K562 (cell line): ENCODE data around the gene IRAK2. TPM values are rescaled to one million over a fixed set of nuclear protein-coding genes. Genes with fewer than 3 reads are reported as not detected.

Experiments used
- ATAC-seq: fragments of 200-7000 bp; cut with Tn5 transposase; 3 replicates; pipeline ENCODE4 v1.9.1; 2020; ENCODE audit warnings: moderate library complexity
- BruUV-seq: library from RNA; stranded (reverse); fragments of 400-500 nt; replicated peaks from 2 replicates; lab custom pipeline; 2021; lab: Mats Ljungman, UMichigan
- CTCF ChIA-PET: fragments of 300-600 bp; formaldehyde crosslinking; extraction: SDS; loops from one replicate; lab custom pipeline; 2021; ENCODE audit warnings: low intra/inter-chr PET ratio; lab: Yijun Ruan, JAX
- POLR2A ChIA-PET: fragments of 300-600, 350-650 bp; sonication (Branson Sonifier 250); formaldehyde crosslinking; extraction: SDS; loops from one replicate; lab custom pipeline; 2021; ENCODE audit warnings: antibody characterized with exemption, inconsistent platforms; lab: Yijun Ruan, JAX
- DNase-seq, 4 experiments: peaks; one replicate each; pipeline versions ENCODE4 v3.0.0 to v3.0.0-alpha.2; 2011 to 2018; ENCODE audit warnings: low spot score in 3 of 4, mixed read lengths in 3 of 4; ENCODE audit errors: extremely low read depth in 1 of 4
- FAIRE-seq: peaks from 2 replicates; lab custom pipeline; 2011; peaks lifted over from hg19 to GRCh38; lab: Jason Lieb, UNC
- H2AFZ ChIP-seq: 2 replicates; pipeline ENCODE4 v1.6.0; 2011; ENCODE audit warnings: low read depth, low read length, control low read depth, inconsistent platforms
- H3K27ac ChIP-seq: fragments of 200-600 bp; 3 replicates; pipeline ENCODE4 v1.8.0; 2011; ENCODE audit warnings: low read depth, mild to moderate bottlenecking, control low read depth, inconsistent platforms, low read length, moderate library complexity, mixed read lengths; ENCODE audit errors: extremely low read depth
- H3K27me3 ChIP-seq, 2 experiments: fragments of 300-600 bp in 1 of 2; 2 replicates in 1 of 2; 3 replicates in 1 of 2; pipeline versions ENCODE4 v1.6.0 to v1.8.0; 2011; ENCODE audit warnings: inconsistent platforms in 2 of 2, low read length in 2 of 2, mild to moderate bottlenecking in 1 of 2, mixed read lengths in 1 of 2, moderate library complexity in 1 of 2; ENCODE audit not compliant: control insufficient read depth in 2 of 2, insufficient read depth in 2 of 2
- H3K36me3 ChIP-seq: fragments of 300-600 bp; 3 replicates; pipeline ENCODE4 v1.8.0; 2011; ENCODE audit warnings: mild to moderate bottlenecking, low read length, inconsistent platforms; ENCODE audit not compliant: control insufficient read depth, insufficient read depth
- H3K4me1 ChIP-seq, 2 experiments: fragments of 200-600 bp in 1 of 2; replicated peaks in 1 of 2; 2 replicates in 1 of 2; 3 replicates in 1 of 2; pipeline versions ENCODE4 v1.5.1 to v1.8.0; 2011; ENCODE audit warnings: inconsistent platforms in 2 of 2, low read length in 2 of 2, mild to moderate bottlenecking in 1 of 2, mixed read lengths in 1 of 2, moderate library complexity in 1 of 2; ENCODE audit not compliant: control insufficient read depth in 2 of 2, insufficient read depth in 2 of 2
- H3K4me2 ChIP-seq: 2 replicates; pipeline ENCODE4 v1.6.1; 2011; ENCODE audit warnings: low read length, control low read depth, inconsistent platforms, mixed read lengths; ENCODE audit not compliant: insufficient read depth
- H3K4me3 ChIP-seq: fragments of 200-600 bp; sonication (generic), shearing (Covaris generic); 2 replicates; pipeline ENCODE4 v1.5.1; 2016; ENCODE audit warnings: control low read depth, inconsistent platforms
- H3K79me2 ChIP-seq: fragments of 200-600 bp; 3 replicates; pipeline ENCODE4 v1.8.0; 2011; ENCODE audit warnings: low read length, inconsistent platforms; ENCODE audit not compliant: control insufficient read depth, insufficient read depth
- H3K9ac ChIP-seq, 2 experiments: 2 replicates each; pipeline versions ENCODE4 v1.6.0 to v1.6.1; 2011; ENCODE audit warnings: low read depth in 2 of 2, low read length in 2 of 2, control low read depth in 1 of 2, inconsistent platforms in 1 of 2, mild to moderate bottlenecking in 1 of 2, mixed read lengths in 1 of 2; ENCODE audit not compliant: insufficient read depth in 1 of 2
- H3K9me1 ChIP-seq: one replicate; pipeline ENCODE4 v1.6.0; 2011; ENCODE audit warnings: inconsistent platforms, mild to moderate bottlenecking, low read length, moderate library complexity; ENCODE audit not compliant: control insufficient read depth, insufficient read depth
- H3K9me3 ChIP-seq: replicated peaks from 2 replicates; pipeline ENCODE4 v1.5.1; 2011; ENCODE audit warnings: low read depth, low read length, inconsistent platforms; ENCODE audit not compliant: control insufficient read depth, insufficient read depth
- H4K20me1 ChIP-seq: replicated peaks from 2 replicates; pipeline ENCODE4 v1.6.1; 2011; ENCODE audit warnings: low read length, inconsistent platforms, mixed read lengths; ENCODE audit not compliant: control insufficient read depth, insufficient read depth
- ARID2 ChIP-seq: fragments of 450-650 bp; IDR thresholded peaks from 2 replicates; pipeline ENCODE4 v1.6.1; 2017; ENCODE audit warnings: antibody characterized with exemption, mild to moderate bottlenecking
- CEBPB ChIP-seq: fragments of 450-650 bp; IDR thresholded peaks from 2 replicates; pipeline ENCODE4 v1.6.1; 2016; ENCODE audit warnings: missing genetic modification characterization, missing compliant biosample characterization
- HIVEP1 ChIP-seq: fragments of 250-450 bp; sonication (Bioruptor Pico); IDR thresholded peaks from 2 replicates; pipeline ENCODE4 v1.4.0; 2020; ENCODE audit warnings: mild to moderate bottlenecking
- HMG20B ChIP-seq: fragments of 250-450 bp; sonication (Bioruptor Pico); IDR thresholded peaks from 2 replicates; pipeline ENCODE4 v1.5.0; 2021; ENCODE audit warnings: mild to moderate bottlenecking
- LCOR ChIP-seq: sonication (generic); formaldehyde crosslinking; IDR thresholded peaks from 2 replicates; pipeline ENCODE4 v1.8.0; 2022; ENCODE audit warnings: mild to moderate bottlenecking, missing genetic modification reagents
- MTA3 ChIP-seq: fragments of 450-650 bp; formaldehyde crosslinking; IDR thresholded peaks from 2 replicates; pipeline ENCODE4 v1.6.1; 2017; ENCODE audit warnings: mild to moderate bottlenecking, borderline replicate concordance
- OTX1 ChIP-seq: fragments of 450-650 bp; formaldehyde crosslinking; IDR thresholded peaks from 2 replicates; pipeline ENCODE4 v1.4.0; 2022; ENCODE audit warnings: mild to moderate bottlenecking
- PKNOX1 ChIP-seq: fragments of 450-650 bp; IDR thresholded peaks from 2 replicates; pipeline ENCODE4 v1.6.1; 2016
- PTBP1 ChIP-seq: fragments of 200-400 bp; formaldehyde crosslinking; IDR thresholded peaks from 2 replicates; pipeline ENCODE4 v1.6.1; 2017; ENCODE audit warnings: low read depth, low read length
- ZNF274 ChIP-seq: IDR thresholded peaks from 2 replicates; pipeline ENCODE4 v1.6.1; 2011; ENCODE audit warnings: low read depth, mild to moderate bottlenecking, low read length, moderate library complexity, borderline replicate concordance
- WGBS: fragments of 100-300 bp; shearing (Covaris generic); methylation state at CpG from one replicate; pipeline ENCODE4 v1.1.6; 2016; ENCODE audit warnings: low coverage, mixed read lengths; ENCODE audit not compliant: insufficient coverage; ENCODE audit errors: missing lambda C conversion rate; 5-methylcytosine and 5-hydroxymethylcytosine counted together
- in situ Hi-C: fragments of 300-500 bp; cut with MboI; formaldehyde crosslinking; loops from 4 replicates; pipeline ENCODE4 v1.15.0; 2018; ENCODE audit warnings: inconsistent platforms, mixed read lengths
- intact Hi-C: fragments of 100-400 bp; cut with micrococcal nuclease; formaldehyde crosslinking; loops from 2 replicates; pipeline ENCODE4 v1.14.2; 2022
- polyA plus RNA-seq, 8 experiments: library from polyadenylated mRNA; depleted of rRNA in 4 of 8; stranded (reverse) in 5 of 8; unstranded in 3 of 8; fragments of >200 nt; fragmentation: Nextera tagmentation in 2 of 8; fragmentation: Illumina TruSeq in 1 of 8; extraction: Ambion mirVana in 2 of 8; extraction: Trizol in 1 of 8; gene quantifications; 2 replicates each; pipeline versions ENCODE4 v1.2.1 to v1.2.3, GENCODE V29; 2011 to 2014; ENCODE audit warnings: inconsistent platforms in 1 of 8, missing spikeins in 1 of 8
- total RNA-seq, 7 experiments: library from RNA; depleted of rRNA in 6 of 7; stranded (reverse); fragments of >200 nt in 6 of 7; fragmentation: Illumina TruSeq in 2 of 7; extraction: Trizol in 2 of 7; gene quantifications; 2 replicates each; pipeline versions ENCODE4 v1.2.1 to v1.2.3, GENCODE V29; 2011 to 2021; ENCODE audit warnings: low replicate concordance in 1 of 7
- TF ChIP-seq, protein P1 (sequence below): sonication (generic); formaldehyde crosslinking; IDR thresholded peaks from 2 replicates; pipeline ENCODE4 v1.8.1; 2023; ENCODE audit warnings: missing genetic modification reagents, mild to moderate bottlenecking, borderline replicate concordance

IRAK2 gene
- total and polyA plus RNA-seq, 9 of the 15 experiments (the other 6 are each of a cell fraction or from before 2014, with no cell fraction given): 0.42 to 4.4 (median 2.7) TPM

- intact Hi-C loops: loop anchor here (10.0 kb wide), 1 partner anchor 291 kb away; the partner anchor contains the start of gene CRELD1
- ChIA-PET CTCF (no interaction called here), POLR2A (interaction anchor here (0.9 kb wide), 2 partner anchors 13 to 22 kb away, joined by 3 to 4 read pairs; partner anchors contain the start of gene TATDN2)
- Histone ChIP-seq H3K36me3 (no peaks in the 10 kb centered on the region), H3K9me3 (no peaks in the 10 kb centered on the region), H3K4me1 (peaks cover 0 to 3% of the 10 kb centered on the region in 2 experiments; a peak in 2 of 5 replicates), H3K27ac (no peak overlapping the region), H2AFZ (no peak overlapping the region), H3K9ac (no peak overlapping the region), H3K9me1 (no peaks in the 10 kb centered on the region), H3K79me2 (no peaks in the 10 kb centered on the region), H3K4me3 (no peak overlapping the region), H3K4me2 (no peak overlapping the region), H3K27me3 (no peaks in the 10 kb centered on the region), H4K20me1 (no peaks in the 10 kb centered on the region)
- 43% methylated on average over 10 of the region's 10 CpGs for WGBS
- FAIRE-seq: no peak
- in situ Hi-C loops: no loop called here
- ATAC-seq: no peak
- DNase-seq: no peak
- BruUV-seq: no TSS peak
- TF ChIP-seq MTA3: no peak
- TF ChIP-seq HIVEP1: no peak
- TF ChIP-seq, protein P1, sequence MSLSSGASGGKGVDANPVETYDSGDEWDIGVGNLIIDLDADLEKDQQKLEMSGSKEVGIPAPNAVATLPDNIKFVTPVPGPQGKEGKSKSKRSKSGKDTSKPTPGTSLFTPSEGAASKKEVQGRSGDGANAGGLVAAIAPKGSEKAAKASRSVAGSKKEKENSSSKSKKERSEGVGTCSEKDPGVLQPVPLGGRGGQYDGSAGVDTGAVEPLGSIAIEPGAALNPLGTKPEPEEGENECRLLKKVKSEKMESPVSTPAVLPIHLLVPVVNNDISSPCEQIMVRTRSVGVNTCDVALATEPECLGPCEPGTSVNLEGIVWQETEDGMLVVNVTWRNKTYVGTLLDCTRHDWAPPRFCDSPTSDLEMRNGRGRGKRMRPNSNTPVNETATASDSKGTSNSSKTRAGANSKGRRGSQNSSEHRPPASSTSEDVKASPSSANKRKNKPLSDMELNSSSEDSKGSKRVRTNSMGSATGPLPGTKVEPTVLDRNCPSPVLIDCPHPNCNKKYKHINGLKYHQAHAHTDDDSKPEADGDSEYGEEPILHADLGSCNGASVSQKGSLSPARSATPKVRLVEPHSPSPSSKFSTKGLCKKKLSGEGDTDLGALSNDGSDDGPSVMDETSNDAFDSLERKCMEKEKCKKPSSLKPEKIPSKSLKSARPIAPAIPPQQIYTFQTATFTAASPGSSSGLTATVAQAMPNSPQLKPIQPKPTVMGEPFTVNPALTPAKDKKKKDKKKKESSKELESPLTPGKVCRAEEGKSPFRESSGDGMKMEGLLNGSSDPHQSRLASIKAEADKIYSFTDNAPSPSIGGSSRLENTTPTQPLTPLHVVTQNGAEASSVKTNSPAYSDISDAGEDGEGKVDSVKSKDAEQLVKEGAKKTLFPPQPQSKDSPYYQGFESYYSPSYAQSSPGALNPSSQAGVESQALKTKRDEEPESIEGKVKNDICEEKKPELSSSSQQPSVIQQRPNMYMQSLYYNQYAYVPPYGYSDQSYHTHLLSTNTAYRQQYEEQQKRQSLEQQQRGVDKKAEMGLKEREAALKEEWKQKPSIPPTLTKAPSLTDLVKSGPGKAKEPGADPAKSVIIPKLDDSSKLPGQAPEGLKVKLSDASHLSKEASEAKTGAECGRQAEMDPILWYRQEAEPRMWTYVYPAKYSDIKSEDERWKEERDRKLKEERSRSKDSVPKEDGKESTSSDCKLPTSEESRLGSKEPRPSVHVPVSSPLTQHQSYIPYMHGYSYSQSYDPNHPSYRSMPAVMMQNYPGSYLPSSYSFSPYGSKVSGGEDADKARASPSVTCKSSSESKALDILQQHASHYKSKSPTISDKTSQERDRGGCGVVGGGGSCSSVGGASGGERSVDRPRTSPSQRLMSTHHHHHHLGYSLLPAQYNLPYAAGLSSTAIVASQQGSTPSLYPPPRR (CRISPR knock-in tag): no peak
- no peak for TF ChIP-seq PKNOX1
- no peak for TF ChIP-seq PTBP1
- no peak for TF ChIP-seq HMG20B
- TF ChIP-seq LCOR (CRISPR knock-in tag): no peak
- TF ChIP-seq OTX1: no peak
- TF ChIP-seq CEBPB: no peak
- TF ChIP-seq ARID2: no peak
- TF ChIP-seq ZNF274: no peak
These were observed 61.6 kb downstream of the IRAK2 start for GRCh38 chr3:10226293-10226692.
